Measurements from ENCODE around the gene DCAF17.

DCAF17 gene

GRCh38 chr2:171404261-171404660 lies 29.8 kb upstream of the DCAF17 start:
- H3K4me3 ChIP-seq (ENCODE audit: low read depth, low read length), result no peak overlapping the region
- no peak for DNase-seq (ENCODE audit: low read depth)
- no peak for TF ChIP-seq CTCF (IDR thresholded peaks at IDR 0.05; ENCODE audit: control insufficient read depth, extremely low read depth, insufficient read depth)

- no peak for DNase-seq (ENCODE audit: low read depth)
- H3K4me3 ChIP-seq (ENCODE audit: low read depth, low read length), result no peak overlapping the region
- no peak for TF ChIP-seq CTCF (IDR thresholded peaks at IDR 0.05; ENCODE audit: control insufficient read depth, extremely low read depth, insufficient read depth)
These were observed 29.3 kb upstream of the DCAF17 start for GRCh38 chr2:171404719-171405118.

- H3K4me3 ChIP-seq (ENCODE audit: low read depth, low read length), result no peak overlapping the region
- DNase-seq (ENCODE audit: low read depth), result no peak
- no peak for TF ChIP-seq CTCF (IDR thresholded peaks at IDR 0.05; ENCODE audit: control insufficient read depth, extremely low read depth, insufficient read depth)
These were observed 28.5 kb upstream of the DCAF17 start for GRCh38 chr2:171405546-171405945.

GRCh38 chr2:171406044-171406443 lies 28.0 kb upstream of the DCAF17 start:
- TF ChIP-seq CTCF (IDR thresholded peaks at IDR 0.05; ENCODE audit: control insufficient read depth, extremely low read depth, insufficient read depth), result no peak
- DNase-seq (ENCODE audit: low read depth), result no peak
- no peak overlapping the region for H3K4me3 ChIP-seq (ENCODE audit: low read depth, low read length)

- no peak for DNase-seq (ENCODE audit: low read depth)
- no peak overlapping the region for H3K4me3 ChIP-seq (ENCODE audit: low read depth, low read length)
- TF ChIP-seq CTCF (IDR thresholded peaks at IDR 0.05; ENCODE audit: control insufficient read depth, extremely low read depth, insufficient read depth), result no peak
These were observed 26.9 kb upstream of the DCAF17 start for GRCh38 chr2:171407030-171407675.

- TF ChIP-seq CTCF (IDR thresholded peaks at IDR 0.05; ENCODE audit: control insufficient read depth, extremely low read depth, insufficient read depth), result no peak
- no peak overlapping the region for H3K4me3 ChIP-seq (ENCODE audit: low read depth, low read length)
- no peak for DNase-seq (ENCODE audit: low read depth)
These were observed 26.4 kb upstream of the DCAF17 start for GRCh38 chr2:171407676-171408044.

GRCh38 chr2:171409436-171409971 lies 24.5 kb upstream of the DCAF17 start:
- DNase-seq (ENCODE audit: low read depth), result no peak
- no peak overlapping the region for H3K4me3 ChIP-seq (ENCODE audit: low read depth, low read length)
- no peak for TF ChIP-seq CTCF (IDR thresholded peaks at IDR 0.05; ENCODE audit: control insufficient read depth, extremely low read depth, insufficient read depth)

Measured in LNCaP clone FGC (cell line).